Inflammatory macrophage treated with lipopolysaccharide for 4 hours (primary cell): ENCODE results near the gene PAFAH2.
"Not testable (repeated sequence)": the region's sequence is repeated elsewhere in the genome, so short reads cannot be mapped to it uniquely, and the experiment has no call there.

ENCODE experiments used
- DNase-seq: peaks from one replicate; pipeline ENCODE4 v3.0.0-alpha.2; 2020

PAFAH2 gene

GRCh38 chr1:25979210-25979609 is 18.7 kb downstream of the PAFAH2 start:
- no peak for DNase-seq

DNA sequence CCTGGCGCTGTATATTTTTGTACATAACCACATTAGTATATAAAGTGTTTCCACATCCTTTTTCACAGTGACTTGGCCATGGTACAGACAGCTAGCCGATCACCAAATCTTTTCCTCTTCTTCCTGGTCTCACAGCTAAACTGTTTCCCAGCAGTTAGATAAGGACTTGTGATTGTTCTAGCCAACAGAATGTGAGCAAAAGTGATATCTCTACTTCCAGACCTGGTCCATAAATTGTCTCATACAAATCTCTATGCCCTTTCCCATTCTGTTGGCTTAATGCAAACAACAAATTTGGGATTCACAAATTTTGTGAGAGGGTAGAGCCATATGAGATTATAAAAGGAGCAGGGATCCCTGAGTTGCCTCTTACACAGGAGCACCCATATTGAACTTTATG is 19.5 kb downstream of the PAFAH2 start:
- DNase-seq = no peak

DNA sequence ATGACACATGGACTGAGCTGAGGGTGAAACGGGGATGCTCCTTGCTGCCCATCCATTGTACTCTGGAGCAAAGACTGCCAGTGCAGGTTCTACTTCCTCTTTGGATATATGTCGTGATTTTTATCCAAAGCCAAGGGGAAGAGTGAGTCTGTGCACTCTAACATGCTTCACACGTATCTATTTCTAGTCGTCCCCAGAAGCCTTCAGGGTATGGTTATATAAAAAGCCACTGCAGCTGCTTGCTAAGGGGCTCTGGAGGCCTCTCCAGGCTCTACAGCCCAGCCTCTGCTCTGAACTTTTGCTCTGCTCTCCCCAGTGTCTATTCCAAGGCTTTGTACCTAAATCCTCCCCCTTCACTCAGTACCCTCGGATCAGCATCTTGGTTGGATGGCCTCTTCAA is 20.1 kb downstream of the PAFAH2 start:
- no peak for DNase-seq

DNA sequence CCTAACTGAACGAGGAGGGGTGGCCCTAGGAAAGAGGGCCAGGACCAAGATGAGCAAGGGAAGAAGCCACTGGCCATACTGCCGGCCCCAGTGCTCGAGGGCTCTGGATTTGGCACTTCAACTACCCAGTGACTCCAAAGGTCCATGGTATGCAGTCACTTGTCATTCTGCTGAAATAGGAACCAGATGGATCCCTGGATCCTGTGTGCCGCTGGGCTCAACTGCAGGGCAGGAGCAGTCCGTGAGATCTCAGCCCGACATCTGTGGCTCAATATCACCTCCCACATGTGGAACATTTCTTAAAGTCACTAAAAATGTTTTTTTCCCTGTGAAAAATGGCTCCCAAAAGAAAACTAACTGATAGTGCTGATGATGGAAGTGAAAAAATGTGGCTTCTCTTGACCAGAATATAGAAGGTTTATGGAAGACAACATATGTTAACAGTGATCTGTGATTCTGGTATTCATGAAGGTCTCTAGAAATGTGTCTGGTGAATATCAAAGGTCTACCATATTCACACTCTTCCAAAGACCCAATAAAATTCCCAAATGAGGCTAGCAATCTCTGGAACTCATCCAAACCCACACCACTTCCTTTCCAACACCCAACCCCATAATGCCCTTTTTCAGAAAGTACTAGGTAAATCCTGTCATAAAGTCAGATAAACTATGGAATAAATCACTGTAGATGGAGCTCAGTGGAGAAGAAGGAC is 24.1 kb downstream of the PAFAH2 start:
- no peak for DNase-seq

GRCh38 chr1:25971811-25972180 is 26.1 kb downstream of the PAFAH2 start:
- DNase-seq = no peak

GRCh38 chr1:25971066-25971810 is 26.6 kb downstream of the PAFAH2 start:
- DNase-seq = peak; percentile 39

- no peak for DNase-seq
Observed at GRCh38 chr1:25967308-25967707, 30.6 kb downstream of the PAFAH2 start.

DNA sequence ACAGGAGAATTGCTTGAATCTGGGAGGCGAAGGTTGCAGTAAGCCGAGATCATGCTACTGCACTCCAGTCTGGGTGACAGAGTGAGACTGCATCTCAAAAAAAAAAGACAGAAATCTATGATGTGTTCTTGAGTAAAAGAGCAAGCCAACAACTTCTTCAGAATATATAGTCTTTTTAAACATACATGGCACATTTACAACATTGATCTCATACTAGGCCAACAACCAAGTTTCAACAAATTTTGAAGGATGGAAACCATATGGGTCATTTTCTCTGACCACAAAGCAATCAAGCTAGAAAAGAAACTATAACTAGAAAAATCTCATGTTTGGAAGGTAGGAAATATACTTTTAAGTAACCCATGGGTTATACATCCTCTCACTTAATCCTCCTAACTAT is 38.3 kb downstream of the PAFAH2 start:
- DNase-seq = no peak

DNA sequence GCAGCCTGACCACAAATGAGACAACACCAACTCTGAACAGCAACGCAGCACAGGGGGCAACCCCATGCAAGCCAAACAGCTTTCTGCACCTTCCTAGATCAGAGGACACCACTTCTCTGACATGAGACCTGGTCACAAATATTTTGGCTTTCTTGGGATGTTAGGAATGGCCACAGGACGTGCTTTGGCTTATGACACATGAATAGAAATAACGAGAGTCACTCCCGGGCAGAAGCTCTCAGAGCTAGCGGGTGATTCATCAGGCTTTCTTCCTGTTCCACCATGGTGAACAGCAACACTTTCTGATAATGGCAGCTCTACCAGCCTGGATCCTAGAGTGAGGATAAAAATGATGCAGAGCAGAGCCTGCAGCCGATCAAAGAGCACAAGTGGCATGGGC is 39.4 kb downstream of the PAFAH2 start:
- DNase-seq = no peak

DNA sequence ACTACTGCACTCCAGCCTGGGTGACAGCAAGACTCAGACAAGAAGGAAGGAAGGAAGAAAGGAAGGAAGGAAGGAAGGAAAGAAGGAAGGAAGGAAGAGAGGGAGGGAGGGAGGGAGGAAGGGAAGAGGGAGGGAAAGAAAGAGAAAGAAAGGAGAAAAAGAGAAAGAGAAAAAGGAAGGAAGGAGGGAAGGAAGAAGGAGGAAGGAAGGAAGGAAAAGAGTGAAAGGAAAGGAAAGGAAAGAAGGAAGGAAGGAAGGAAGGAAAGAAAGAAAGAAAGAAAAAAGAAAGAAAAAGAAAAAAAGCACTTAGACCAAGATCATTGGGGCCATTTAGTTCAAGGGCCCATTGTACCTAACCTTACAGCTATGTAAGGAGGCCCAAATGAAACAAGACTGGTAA is 42.3 kb downstream of the PAFAH2 start:
- DNase-seq = no peak

DNA sequence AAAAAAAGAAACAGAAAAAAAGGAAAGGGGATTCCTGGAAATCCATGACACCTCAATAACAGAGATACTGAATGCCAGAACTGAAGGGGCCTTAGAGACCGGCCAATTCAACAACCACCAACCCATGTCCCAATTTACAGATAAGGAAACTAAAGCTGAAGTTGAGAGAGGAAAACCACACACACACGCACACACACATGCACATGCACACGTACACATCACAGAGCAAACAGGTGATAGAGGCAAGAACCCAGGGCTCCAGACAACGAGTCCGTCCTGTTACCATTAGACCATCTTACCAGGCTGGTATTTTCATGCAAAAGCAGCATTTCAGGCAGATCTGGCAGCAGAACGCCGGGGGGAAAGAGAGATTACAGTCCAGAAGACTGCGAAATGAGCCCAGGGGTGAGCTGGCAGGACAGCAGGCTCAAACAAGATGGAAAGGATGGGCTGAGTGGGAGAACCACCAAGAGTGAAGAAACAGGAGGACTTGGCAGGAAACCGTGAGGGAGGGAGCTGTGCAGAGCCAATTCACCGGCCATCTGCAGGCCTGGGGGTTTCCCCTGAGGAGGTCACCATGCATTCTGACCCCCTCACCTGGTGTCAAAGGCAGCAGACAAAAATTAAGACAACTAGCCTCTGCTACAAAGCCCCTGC is 43.5 kb downstream of the PAFAH2 start:
- no peak for DNase-seq

- DNase-seq = no peak
Observed at GRCh38 chr1:25952841-25953401, 44.9 kb downstream of the PAFAH2 start.

DNA sequence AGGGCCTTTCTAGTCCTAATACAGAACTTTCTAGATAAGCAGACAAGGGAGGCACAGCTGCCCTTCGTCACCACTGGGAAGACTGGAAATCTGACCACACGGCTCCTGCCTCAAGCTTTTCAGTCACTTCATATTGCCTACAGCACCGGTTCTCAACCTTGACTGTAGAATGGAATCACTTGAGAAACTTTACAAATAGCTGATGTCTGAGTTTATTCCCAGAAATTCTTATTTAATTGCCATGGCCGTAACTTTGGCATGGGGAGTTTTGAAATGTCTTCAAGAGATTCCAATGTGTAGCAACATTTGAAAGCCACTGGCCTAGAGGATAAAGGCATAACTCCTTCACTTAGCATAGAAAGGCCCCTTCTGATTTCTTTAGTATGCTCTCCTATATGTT is 49.2 kb downstream of the PAFAH2 start:
- no peak for DNase-seq

GRCh38 chr1:25947027-25947426 is 50.8 kb downstream of the PAFAH2 start:
- DNase-seq = no peak

DNA sequence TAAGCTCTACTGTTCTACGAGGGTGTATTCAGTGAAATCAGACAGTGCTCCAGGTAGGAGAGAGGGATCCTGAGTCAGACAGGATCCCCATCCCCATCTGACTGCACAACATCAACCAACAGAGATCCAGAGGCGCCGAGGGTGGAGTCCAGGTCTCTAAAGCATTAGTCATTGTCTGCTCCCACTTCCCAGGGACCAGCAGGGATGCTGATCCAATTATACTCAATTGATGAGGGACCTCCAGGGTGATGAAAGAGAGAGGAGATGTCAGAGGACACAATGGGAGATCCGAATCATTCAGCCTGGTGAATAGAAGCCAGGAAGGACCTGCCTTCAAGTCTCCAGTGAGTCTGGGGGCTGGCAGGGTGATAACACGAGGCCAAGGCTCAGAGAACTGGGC is 52.1 kb downstream of the PAFAH2 start:
- DNase-seq = no peak

- no peak for DNase-seq
Observed at GRCh38 chr1:25944986-25945385, 52.9 kb downstream of the PAFAH2 start.

DNA sequence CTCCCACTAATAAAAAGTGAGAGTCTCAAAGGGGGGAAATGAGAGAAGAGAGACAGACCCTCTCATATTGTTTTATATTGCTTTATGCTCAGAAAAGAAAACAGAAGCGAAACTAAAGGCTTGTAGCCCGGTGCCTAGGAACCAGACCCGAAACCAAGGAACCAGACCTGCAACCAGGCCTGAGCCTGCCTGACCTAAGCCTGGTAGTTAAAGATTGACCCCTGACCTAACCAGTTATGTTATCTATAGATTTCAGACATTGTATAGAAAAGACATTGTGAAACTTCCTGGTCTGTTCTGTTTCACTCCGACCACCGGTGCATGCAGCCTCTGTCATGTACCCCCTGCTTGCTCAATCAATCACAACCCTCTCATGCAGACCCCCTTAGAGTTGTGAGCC is 54.4 kb downstream of the PAFAH2 start:
- not testable (repeated sequence) for DNase-seq

DNA sequence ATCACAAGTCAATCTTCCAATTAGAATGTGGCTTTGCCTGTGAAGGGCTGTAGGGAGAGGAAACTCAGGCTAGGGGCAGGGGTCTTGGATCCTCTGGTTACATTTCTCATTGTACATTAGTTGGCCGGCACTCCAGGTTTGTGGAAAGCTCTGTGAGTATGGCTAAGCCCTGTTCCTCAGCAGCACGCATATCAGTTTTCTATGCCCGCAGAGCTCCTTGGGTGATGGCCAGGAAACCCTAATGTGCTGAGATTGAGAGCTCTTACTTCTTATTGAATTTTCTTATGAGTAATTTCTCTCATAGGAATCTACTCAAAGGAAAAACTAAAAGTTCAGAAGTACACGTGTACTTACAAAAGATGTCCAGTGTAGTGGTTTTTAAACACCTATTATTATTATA is 60.9 kb downstream of the PAFAH2 start:
- DNase-seq = no peak

DNA sequence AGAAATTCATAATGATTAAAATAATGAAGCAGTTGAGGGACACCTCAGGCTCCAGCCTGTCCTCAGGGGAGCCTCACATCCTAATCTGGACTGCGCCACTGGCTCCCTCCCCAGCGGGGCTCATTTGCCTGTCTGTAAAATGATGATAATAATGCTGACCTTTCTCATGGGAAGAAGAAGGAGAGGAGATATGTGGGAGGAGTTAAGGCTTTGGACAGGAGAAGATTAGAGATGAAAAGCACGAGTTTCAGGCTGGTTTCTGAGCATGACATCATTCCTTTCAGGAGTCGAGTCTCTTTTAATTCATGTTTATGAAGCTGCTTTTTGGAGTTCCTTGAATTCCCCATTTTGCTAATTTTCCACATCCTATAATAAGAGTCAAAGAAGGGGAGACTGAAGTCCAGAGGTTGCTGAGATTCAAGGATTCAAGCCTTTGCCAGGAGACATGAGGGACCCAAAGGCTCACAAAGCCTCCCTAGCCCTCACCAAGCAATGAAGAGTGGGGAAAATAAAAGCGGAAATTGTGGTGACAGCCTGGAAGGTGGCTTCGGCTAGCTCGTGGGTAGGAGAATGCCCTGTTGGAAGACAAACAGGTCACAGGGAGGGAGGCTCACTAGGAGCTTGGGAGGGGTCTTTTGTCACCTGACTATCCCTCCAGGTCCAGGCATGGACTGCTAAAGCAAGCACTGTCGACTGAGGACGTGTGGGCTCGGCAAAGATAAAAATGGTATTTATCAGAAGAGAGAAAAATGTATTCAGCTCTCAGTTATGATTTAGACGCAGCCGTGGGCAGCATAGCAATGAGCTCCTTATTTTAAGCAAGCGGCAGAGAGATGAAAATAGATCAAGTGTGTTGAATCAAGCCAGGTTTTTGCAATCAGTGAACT is 64.1 kb downstream of the PAFAH2 start:
- no peak for DNase-seq

GRCh38 chr1:25932811-25933400 is 65.0 kb downstream of the PAFAH2 start:
- DNase-seq = not testable (repeated sequence)

GRCh38 chr1:25932321-25932720 is 65.5 kb downstream of the PAFAH2 start:
- DNase-seq = no peak

DNA sequence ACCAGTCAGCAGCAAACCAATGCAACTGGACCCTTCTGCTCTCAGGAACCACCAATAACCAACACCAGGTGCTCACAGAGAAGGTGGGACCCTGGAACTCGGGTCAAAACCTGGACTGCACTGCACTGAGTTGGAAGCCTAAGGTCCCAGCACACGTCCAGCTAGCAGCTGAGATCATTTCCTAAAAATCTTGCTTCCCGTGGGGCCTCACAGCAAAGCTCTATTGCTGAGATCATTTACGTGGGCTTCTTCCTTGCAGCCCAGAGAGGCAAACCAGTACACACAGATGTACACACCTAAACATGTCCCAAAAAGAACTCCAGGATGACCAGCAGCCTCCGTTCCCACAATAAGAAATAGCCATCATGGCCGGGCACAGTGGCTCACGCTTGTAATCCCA is 68.8 kb downstream of the PAFAH2 start:
- no peak for DNase-seq
